WTC11 (cell line): ENCODE results near the gene GRIN3B. TPM values are rescaled to one million over a fixed set of nuclear protein-coding genes. Genes with fewer than 3 reads are reported as not detected.

Experiments
- ATAC-seq: fragments of 200-7000 bp; cut with Tn5 transposase; 2 replicates; pipeline ENCODE4 v1.10.0; 2021; ENCODE audit warnings: mild to moderate bottlenecking, moderate library complexity
- CTCF ChIA-PET: fragments of 300-600 bp; sonication (Branson Sonifier 250); formaldehyde crosslinking; loops from one replicate; lab custom pipeline; 2021; ENCODE audit warnings: antibody characterized with exemption; lab: Charles Lee
- POLR2A ChIA-PET: fragments of 350-600 bp; sonication (Branson Sonifier 250); formaldehyde crosslinking; loops from one replicate; lab custom pipeline; 2021; ENCODE audit warnings: antibody characterized with exemption; lab: Charles Lee
- DNase-seq: peaks from one replicate; pipeline ENCODE4 v3.0.0; 2021; ENCODE audit warnings: low spot score
- H3K27ac Mint-ChIP-seq: 2 replicates; pipeline ENCODE4 v1.8.0; 2021; ENCODE audit warnings: mixed read lengths
- H3K27me3 Mint-ChIP-seq: 2 replicates; pipeline ENCODE4 v1.8.0; 2021; ENCODE audit warnings: low read depth, mild to moderate bottlenecking, moderate library complexity, mixed read lengths
- H3K36me3 Mint-ChIP-seq: 2 replicates; pipeline ENCODE4 v1.8.0; 2021; ENCODE audit warnings: mixed read lengths
- H3K4me1 Mint-ChIP-seq: 2 replicates; pipeline ENCODE4 v1.8.0; 2022; ENCODE audit warnings: mixed read lengths
- H3K4me3 Mint-ChIP-seq: 2 replicates; pipeline ENCODE4 v1.8.0; 2021; ENCODE audit warnings: mild to moderate bottlenecking, moderate library complexity, mixed read lengths
- H3K9me3 Mint-ChIP-seq: 2 replicates; pipeline ENCODE4 v1.8.0; 2021; ENCODE audit warnings: mixed read lengths
- ESRRA ChIP-seq: sonication (generic); formaldehyde crosslinking; IDR thresholded peaks from 2 replicates; pipeline ENCODE4 v1.8.1; 2022; ENCODE audit warnings: mild to moderate bottlenecking, missing genetic modification reagents, borderline replicate concordance
- FOXK1 ChIP-seq: sonication (generic); formaldehyde crosslinking; IDR thresholded peaks from 2 replicates; pipeline ENCODE4 v1.8.0; 2022; ENCODE audit warnings: mild to moderate bottlenecking, moderate library complexity, missing genetic modification reagents
- HMGA2 ChIP-seq: fragments of 250-450 bp; sonication (Bioruptor Pico); IDR thresholded peaks from 2 replicates; pipeline ENCODE4 v1.4.0; 2021; ENCODE audit warnings: mild to moderate bottlenecking, moderate library complexity
- JUN ChIP-seq: sonication (generic); formaldehyde crosslinking; IDR thresholded peaks from 2 replicates; pipeline ENCODE4 v1.8.0; 2023; ENCODE audit warnings: mild to moderate bottlenecking, missing genetic modification reagents
- KAT7 ChIP-seq: sonication (generic); formaldehyde crosslinking; IDR thresholded peaks from 2 replicates; pipeline ENCODE4 v1.8.1; 2023; ENCODE audit warnings: missing genetic modification reagents, mild to moderate bottlenecking, borderline replicate concordance
- NFATC4 ChIP-seq: fragments of 250-450 bp; sonication (Bioruptor Pico); IDR thresholded peaks from 2 replicates; pipeline ENCODE4 v1.9.0; 2021; ENCODE audit warnings: mild to moderate bottlenecking
- NFYB ChIP-seq: sonication (generic); formaldehyde crosslinking; conservative IDR thresholded peaks from 2 replicates; pipeline ENCODE4 v1.8.0; 2022; ENCODE audit warnings: low read depth, missing genetic modification reagents
- NR3C1 ChIP-seq: sonication (generic); formaldehyde crosslinking; conservative IDR thresholded peaks from 2 replicates; pipeline ENCODE4 v1.8.1; 2023; ENCODE audit warnings: low read depth, mild to moderate bottlenecking, missing genetic modification reagents
- TEAD1 ChIP-seq: sonication (generic); formaldehyde crosslinking; IDR thresholded peaks from 2 replicates; pipeline ENCODE4 v1.8.0; 2022; ENCODE audit warnings: mild to moderate bottlenecking, missing genetic modification reagents
- ZNF416 ChIP-seq: fragments of 250-450 bp; sonication (Bioruptor Pico); IDR thresholded peaks from 2 replicates; pipeline ENCODE4 v1.9.0; 2021; ENCODE audit warnings: mild to moderate bottlenecking, inconsistent platforms
- total RNA-seq: library from RNA; stranded (reverse); gene quantifications from 3 replicates; pipeline ENCODE4 v1.2.3, GENCODE V29; 2021
- TF ChIP-seq, protein P1 (sequence below): sonication (generic); formaldehyde crosslinking; IDR thresholded peaks from 2 replicates; pipeline ENCODE4 v1.8.1; 2022; ENCODE audit warnings: mild to moderate bottlenecking, moderate library complexity, missing genetic modification reagents
- TF ChIP-seq, protein P2 (sequence below): sonication (generic); formaldehyde crosslinking; IDR thresholded peaks from 2 replicates; pipeline ENCODE4 v1.8.1; 2023; ENCODE audit warnings: mild to moderate bottlenecking, missing genetic modification reagents, moderate library complexity
- TF ChIP-seq, protein P3 (sequence below): sonication (generic); formaldehyde crosslinking; IDR thresholded peaks from 2 replicates; pipeline ENCODE4 v1.8.1; 2023; ENCODE audit warnings: mild to moderate bottlenecking, missing genetic modification reagents, borderline replicate concordance
- TF ChIP-seq, protein P4 (sequence below): sonication (generic); formaldehyde crosslinking; IDR thresholded peaks from 2 replicates; pipeline ENCODE4 v1.8.1; 2022; ENCODE audit warnings: low read depth, mild to moderate bottlenecking, moderate library complexity, missing genetic modification reagents, borderline replicate concordance
- TF ChIP-seq, protein P5 (sequence below): fragments of 250-450 bp; sonication (Bioruptor Pico); IDR thresholded peaks from 2 replicates; pipeline ENCODE4 v1.9.0; 2021; ENCODE audit warnings: mild to moderate bottlenecking
- TF ChIP-seq, protein P6 (sequence below): sonication (generic); formaldehyde crosslinking; IDR thresholded peaks from 2 replicates; pipeline ENCODE4 v1.8.1; 2023; ENCODE audit warnings: mild to moderate bottlenecking, moderate library complexity, missing genetic modification reagents
- TF ChIP-seq, protein P7 (sequence below): fragments of 250-450 bp; sonication (Bioruptor Pico); IDR thresholded peaks from 2 replicates; pipeline ENCODE4 v1.9.0; 2021; ENCODE audit warnings: mild to moderate bottlenecking, borderline replicate concordance
- TF ChIP-seq, protein P8 (sequence below): fragments of 250-450 bp; sonication (Bioruptor Pico); IDR thresholded peaks from 2 replicates; pipeline ENCODE4 v1.9.0; 2021; ENCODE audit warnings: moderate library complexity, mild to moderate bottlenecking, inconsistent platforms, borderline replicate concordance

Gene GRIN3B
- total RNA-seq, 1 experiment from 2014 or later, result 1.9 TPM

DNA sequence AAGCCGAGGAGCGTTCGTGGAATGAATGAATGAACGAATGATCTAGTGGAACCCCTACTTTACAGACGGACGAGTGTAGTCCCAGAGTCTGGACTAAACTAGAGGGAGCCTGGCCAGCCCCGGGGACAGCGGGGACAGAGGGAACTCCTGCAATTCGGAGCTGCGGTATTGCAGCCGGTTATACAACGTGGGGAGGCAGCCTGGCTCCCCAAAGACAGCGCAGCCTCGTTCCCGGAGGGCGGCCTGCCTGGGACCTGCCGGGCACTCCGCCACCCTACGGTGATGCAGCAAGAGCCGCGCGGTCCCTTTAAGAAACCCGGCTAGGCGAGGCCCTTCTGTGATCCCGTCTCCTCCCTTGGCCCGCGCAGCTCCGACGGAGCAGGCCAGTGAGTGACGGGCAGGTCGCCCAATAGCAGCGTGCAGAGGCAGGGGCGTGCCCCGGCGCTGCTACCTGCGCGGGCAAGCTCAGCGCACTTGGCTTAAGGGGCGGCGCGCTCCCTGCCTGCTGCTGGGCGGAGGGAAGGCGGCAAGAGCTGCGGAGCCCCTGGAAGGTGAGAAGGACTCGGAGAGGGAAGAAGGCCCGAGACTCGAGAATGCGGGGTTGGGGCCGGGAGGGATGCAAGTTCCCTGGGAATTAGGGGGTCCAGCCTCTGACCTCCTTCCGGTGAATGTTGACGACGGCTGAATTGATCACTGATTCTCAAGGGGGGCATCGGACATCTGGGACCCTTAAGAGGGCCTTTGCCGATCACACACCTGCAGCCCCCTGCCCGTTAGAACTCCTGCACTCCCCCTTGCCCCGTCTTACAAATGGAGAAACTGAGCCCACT is 39.6 kb downstream of the GRIN3B start, which contains the start of gene ABCA7:
Gene ABCA7, plus strand, starts transcription at position 462 of the 830 bp plus-strand sequence. CDS start 1,255 bp downstream, outside the sequence.
- Mint-ChIP-seq H3K9me3 (no peaks in the 10 kb centered on the region), H3K4me1 (peaks cover 12% of the 10 kb centered on the region), H3K36me3 (peaks cover 28% of the 10 kb centered on the region), H3K27me3 (no peaks in the 10 kb centered on the region), H3K4me3 (peak within 1 kb of the TSS; percentile 84), H3K27ac (peak within 1 kb of the TSS; percentile 90)
- ChIA-PET POLR2A (interaction anchor here (0.5 to 3.2 kb wide), 11 partner anchors 8 to 178 kb away, joined by 3 to 70 read pairs (median 4); partner anchors contain the start of genes ARHGAP45, CNN2 and RNU6-2), CTCF (interaction anchor here (0.5 to 3.4 kb wide), 13 partner anchors 9 to 181 kb away, joined by 3 to 29 read pairs (median 4); partner anchors contain the start of genes ARHGAP45 and CNN2)
- DNase-seq (peak; percentile 100), ATAC-seq (peak; percentile 84)
- TF ChIP-seq, protein P1, sequence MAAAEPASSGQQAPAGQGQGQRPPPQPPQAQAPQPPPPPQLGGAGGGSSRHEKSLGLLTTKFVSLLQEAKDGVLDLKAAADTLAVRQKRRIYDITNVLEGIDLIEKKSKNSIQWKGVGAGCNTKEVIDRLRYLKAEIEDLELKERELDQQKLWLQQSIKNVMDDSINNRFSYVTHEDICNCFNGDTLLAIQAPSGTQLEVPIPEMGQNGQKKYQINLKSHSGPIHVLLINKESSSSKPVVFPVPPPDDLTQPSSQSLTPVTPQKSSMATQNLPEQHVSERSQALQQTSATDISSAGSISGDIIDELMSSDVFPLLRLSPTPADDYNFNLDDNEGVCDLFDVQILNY (CRISPR knock-in tag), result peak; percentile 67
- TF ChIP-seq NR3C1 (no peak), JUN (no peak), HMGA2 (no peak), FOXK1 (peak; percentile 79; the same call in 1 of the 2 replicates), TEAD1 (CRISPR knock-in tag) (peak; percentile 13; the same call in 1 of the 2 replicates), ESRRA (CRISPR knock-in tag) (no peak), NFYB (peak; percentile 99), NFATC4 (CRISPR knock-in tag) (peak; percentile 91), KAT7 (CRISPR knock-in tag) (no peak), ZNF416 (CRISPR knock-in tag) (peak; percentile 8)
- TF ChIP-seq, protein P2, sequence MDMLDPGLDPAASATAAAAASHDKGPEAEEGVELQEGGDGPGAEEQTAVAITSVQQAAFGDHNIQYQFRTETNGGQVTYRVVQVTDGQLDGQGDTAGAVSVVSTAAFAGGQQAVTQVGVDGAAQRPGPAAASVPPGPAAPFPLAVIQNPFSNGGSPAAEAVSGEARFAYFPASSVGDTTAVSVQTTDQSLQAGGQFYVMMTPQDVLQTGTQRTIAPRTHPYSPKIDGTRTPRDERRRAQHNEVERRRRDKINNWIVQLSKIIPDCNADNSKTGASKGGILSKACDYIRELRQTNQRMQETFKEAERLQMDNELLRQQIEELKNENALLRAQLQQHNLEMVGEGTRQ (CRISPR knock-in tag), result peak; percentile 52; the same call in 1 of the 2 replicates
- TF ChIP-seq, protein P3, sequence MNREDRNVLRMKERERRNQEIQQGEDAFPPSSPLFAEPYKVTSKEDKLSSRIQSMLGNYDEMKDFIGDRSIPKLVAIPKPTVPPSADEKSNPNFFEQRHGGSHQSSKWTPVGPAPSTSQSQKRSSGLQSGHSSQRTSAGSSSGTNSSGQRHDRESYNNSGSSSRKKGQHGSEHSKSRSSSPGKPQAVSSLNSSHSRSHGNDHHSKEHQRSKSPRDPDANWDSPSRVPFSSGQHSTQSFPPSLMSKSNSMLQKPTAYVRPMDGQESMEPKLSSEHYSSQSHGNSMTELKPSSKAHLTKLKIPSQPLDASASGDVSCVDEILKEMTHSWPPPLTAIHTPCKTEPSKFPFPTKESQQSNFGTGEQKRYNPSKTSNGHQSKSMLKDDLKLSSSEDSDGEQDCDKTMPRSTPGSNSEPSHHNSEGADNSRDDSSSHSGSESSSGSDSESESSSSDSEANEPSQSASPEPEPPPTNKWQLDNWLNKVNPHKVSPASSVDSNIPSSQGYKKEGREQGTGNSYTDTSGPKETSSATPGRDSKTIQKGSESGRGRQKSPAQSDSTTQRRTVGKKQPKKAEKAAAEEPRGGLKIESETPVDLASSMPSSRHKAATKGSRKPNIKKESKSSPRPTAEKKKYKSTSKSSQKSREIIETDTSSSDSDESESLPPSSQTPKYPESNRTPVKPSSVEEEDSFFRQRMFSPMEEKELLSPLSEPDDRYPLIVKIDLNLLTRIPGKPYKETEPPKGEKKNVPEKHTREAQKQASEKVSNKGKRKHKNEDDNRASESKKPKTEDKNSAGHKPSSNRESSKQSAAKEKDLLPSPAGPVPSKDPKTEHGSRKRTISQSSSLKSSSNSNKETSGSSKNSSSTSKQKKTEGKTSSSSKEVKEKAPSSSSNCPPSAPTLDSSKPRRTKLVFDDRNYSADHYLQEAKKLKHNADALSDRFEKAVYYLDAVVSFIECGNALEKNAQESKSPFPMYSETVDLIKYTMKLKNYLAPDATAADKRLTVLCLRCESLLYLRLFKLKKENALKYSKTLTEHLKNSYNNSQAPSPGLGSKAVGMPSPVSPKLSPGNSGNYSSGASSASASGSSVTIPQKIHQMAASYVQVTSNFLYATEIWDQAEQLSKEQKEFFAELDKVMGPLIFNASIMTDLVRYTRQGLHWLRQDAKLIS (CRISPR knock-in tag), result no peak
- TF ChIP-seq, protein P4, sequence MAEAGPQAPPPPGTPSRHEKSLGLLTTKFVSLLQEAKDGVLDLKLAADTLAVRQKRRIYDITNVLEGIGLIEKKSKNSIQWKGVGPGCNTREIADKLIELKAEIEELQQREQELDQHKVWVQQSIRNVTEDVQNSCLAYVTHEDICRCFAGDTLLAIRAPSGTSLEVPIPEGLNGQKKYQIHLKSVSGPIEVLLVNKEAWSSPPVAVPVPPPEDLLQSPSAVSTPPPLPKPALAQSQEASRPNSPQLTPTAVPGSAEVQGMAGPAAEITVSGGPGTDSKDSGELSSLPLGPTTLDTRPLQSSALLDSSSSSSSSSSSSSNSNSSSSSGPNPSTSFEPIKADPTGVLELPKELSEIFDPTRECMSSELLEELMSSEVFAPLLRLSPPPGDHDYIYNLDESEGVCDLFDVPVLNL, result 0 out of 2 replicates have a peak, but pooled peaks have one; percentile 56
- TF ChIP-seq, protein P5, sequence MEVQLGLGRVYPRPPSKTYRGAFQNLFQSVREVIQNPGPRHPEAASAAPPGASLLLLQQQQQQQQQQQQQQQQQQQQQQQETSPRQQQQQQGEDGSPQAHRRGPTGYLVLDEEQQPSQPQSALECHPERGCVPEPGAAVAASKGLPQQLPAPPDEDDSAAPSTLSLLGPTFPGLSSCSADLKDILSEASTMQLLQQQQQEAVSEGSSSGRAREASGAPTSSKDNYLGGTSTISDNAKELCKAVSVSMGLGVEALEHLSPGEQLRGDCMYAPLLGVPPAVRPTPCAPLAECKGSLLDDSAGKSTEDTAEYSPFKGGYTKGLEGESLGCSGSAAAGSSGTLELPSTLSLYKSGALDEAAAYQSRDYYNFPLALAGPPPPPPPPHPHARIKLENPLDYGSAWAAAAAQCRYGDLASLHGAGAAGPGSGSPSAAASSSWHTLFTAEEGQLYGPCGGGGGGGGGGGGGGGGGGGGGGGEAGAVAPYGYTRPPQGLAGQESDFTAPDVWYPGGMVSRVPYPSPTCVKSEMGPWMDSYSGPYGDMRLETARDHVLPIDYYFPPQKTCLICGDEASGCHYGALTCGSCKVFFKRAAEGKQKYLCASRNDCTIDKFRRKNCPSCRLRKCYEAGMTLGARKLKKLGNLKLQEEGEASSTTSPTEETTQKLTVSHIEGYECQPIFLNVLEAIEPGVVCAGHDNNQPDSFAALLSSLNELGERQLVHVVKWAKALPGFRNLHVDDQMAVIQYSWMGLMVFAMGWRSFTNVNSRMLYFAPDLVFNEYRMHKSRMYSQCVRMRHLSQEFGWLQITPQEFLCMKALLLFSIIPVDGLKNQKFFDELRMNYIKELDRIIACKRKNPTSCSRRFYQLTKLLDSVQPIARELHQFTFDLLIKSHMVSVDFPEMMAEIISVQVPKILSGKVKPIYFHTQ (CRISPR knock-in tag), result peak; percentile 82
- TF ChIP-seq, protein P6, sequence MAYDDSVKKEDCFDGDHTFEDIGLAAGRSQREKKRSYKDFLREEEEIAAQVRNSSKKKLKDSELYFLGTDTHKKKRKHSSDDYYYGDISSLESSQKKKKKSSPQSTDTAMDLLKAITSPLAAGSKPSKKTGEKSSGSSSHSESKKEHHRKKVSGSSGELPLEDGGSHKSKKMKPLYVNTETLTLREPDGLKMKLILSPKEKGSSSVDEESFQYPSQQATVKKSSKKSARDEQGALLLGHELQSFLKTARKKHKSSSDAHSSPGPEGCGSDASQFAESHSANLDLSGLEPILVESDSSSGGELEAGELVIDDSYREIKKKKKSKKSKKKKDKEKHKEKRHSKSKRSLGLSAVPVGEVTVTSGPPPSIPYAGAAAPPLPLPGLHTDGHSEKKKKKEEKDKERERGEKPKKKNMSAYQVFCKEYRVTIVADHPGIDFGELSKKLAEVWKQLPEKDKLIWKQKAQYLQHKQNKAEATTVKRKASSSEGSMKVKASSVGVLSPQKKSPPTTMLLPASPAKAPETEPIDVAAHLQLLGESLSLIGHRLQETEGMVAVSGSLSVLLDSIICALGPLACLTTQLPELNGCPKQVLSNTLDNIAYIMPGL (CRISPR knock-in tag), result no peak
- TF ChIP-seq, protein P7, sequence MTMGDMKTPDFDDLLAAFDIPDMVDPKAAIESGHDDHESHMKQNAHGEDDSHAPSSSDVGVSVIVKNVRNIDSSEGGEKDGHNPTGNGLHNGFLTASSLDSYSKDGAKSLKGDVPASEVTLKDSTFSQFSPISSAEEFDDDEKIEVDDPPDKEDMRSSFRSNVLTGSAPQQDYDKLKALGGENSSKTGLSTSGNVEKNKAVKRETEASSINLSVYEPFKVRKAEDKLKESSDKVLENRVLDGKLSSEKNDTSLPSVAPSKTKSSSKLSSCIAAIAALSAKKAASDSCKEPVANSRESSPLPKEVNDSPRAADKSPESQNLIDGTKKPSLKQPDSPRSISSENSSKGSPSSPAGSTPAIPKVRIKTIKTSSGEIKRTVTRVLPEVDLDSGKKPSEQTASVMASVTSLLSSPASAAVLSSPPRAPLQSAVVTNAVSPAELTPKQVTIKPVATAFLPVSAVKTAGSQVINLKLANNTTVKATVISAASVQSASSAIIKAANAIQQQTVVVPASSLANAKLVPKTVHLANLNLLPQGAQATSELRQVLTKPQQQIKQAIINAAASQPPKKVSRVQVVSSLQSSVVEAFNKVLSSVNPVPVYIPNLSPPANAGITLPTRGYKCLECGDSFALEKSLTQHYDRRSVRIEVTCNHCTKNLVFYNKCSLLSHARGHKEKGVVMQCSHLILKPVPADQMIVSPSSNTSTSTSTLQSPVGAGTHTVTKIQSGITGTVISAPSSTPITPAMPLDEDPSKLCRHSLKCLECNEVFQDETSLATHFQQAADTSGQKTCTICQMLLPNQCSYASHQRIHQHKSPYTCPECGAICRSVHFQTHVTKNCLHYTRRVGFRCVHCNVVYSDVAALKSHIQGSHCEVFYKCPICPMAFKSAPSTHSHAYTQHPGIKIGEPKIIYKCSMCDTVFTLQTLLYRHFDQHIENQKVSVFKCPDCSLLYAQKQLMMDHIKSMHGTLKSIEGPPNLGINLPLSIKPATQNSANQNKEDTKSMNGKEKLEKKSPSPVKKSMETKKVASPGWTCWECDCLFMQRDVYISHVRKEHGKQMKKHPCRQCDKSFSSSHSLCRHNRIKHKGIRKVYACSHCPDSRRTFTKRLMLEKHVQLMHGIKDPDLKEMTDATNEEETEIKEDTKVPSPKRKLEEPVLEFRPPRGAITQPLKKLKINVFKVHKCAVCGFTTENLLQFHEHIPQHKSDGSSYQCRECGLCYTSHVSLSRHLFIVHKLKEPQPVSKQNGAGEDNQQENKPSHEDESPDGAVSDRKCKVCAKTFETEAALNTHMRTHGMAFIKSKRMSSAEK (CRISPR knock-in tag), result peak; percentile 89; the same call in 1 of the 2 replicates
- TF ChIP-seq, protein P8, sequence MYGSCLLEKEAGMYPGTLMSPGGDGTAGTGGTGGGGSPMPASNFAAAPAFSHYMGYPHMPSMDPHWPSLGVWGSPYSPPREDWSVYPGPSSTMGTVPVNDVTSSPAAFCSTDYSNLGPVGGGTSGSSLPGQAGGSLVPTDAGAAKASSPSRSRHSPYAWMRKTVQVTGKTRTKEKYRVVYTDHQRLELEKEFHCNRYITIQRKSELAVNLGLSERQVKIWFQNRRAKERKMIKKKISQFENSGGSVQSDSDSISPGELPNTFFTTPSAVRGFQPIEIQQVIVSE, result 0 out of 2 replicates have a peak, but pooled peaks have one; percentile 20
